ENCODE measurements around the gene STAG1. TPM values are rescaled to one million over a fixed set of nuclear protein-coding genes. Genes with fewer than 3 reads are reported as not detected.

Gene STAG1
- total and polyA plus RNA-seq, 9 of the 15 experiments (the other 6 are each of a cell fraction or from before 2014, with no cell fraction given) = 2.7 to 17.7 (median 8.8) TPM

GRCh38 chr3:136577791-136578190 lies 174.4 kb downstream of the STAG1 start (continued):
- 0 out of 6 replicates have a peak, but pooled peaks of 1 of the 3 experiments have one; percentile 20 for TF ChIP-seq CTCF (IDR thresholded peaks at IDR 0.05 in 2 of 3, conservative IDR thresholded peaks at IDR 0.05 in 1 of 3; ENCODE audit: insufficient read depth in 2 of 3, low read depth in 1 of 3, low read length in 3 of 3)
- TF ChIP-seq RBM17 (IDR thresholded peaks at IDR 0.05; ENCODE audit: borderline replicate concordance, low read depth, low read length) = no peak
- TF ChIP-seq MTA2 (IDR thresholded peaks at IDR 0.05; ENCODE audit: low read depth) = peak; percentile 82
- TF ChIP-seq FOXM1 (IDR thresholded peaks at IDR 0.05; ENCODE audit: low read depth) = peak; percentile 63; the same call in 1 of the 2 replicates
- no peak for TF ChIP-seq FOXM1 (CRISPR knock-in tag; IDR thresholded peaks at IDR 0.05; ENCODE audit: low read depth)
- no peak for TF ChIP-seq CREB3L1 (IDR thresholded peaks at IDR 0.05; ENCODE audit: borderline replicate concordance, low read depth)
- TF ChIP-seq KHSRP (IDR thresholded peaks at IDR 0.05) = no peak
- no peak for TF ChIP-seq POLR2A (conservative IDR thresholded peaks at IDR 0.05)
- no peak for TF ChIP-seq THAP12 (CRISPR knock-in tag; IDR thresholded peaks at IDR 0.05)
- TF ChIP-seq HINFP (tag; conservative IDR thresholded peaks at IDR 0.05; ENCODE audit: low read depth) = no peak
- TF ChIP-seq POU5F1 (IDR thresholded peaks at IDR 0.05; ENCODE audit: borderline replicate concordance, low read depth, low read length, partially characterized antibody) = no peak
- no peak for TF ChIP-seq ZNF778 (CRISPR knock-in tag; IDR thresholded peaks at IDR 0.05)
- no peak for TF ChIP-seq HNRNPUL1 (IDR thresholded peaks at IDR 0.05; ENCODE audit: low read length)
- TF ChIP-seq CBX2 (IDR thresholded peaks at IDR 0.05; ENCODE audit: insufficient read depth, low read length, poor library complexity, severe bottlenecking) = no peak
- TF ChIP-seq, protein P1, sequence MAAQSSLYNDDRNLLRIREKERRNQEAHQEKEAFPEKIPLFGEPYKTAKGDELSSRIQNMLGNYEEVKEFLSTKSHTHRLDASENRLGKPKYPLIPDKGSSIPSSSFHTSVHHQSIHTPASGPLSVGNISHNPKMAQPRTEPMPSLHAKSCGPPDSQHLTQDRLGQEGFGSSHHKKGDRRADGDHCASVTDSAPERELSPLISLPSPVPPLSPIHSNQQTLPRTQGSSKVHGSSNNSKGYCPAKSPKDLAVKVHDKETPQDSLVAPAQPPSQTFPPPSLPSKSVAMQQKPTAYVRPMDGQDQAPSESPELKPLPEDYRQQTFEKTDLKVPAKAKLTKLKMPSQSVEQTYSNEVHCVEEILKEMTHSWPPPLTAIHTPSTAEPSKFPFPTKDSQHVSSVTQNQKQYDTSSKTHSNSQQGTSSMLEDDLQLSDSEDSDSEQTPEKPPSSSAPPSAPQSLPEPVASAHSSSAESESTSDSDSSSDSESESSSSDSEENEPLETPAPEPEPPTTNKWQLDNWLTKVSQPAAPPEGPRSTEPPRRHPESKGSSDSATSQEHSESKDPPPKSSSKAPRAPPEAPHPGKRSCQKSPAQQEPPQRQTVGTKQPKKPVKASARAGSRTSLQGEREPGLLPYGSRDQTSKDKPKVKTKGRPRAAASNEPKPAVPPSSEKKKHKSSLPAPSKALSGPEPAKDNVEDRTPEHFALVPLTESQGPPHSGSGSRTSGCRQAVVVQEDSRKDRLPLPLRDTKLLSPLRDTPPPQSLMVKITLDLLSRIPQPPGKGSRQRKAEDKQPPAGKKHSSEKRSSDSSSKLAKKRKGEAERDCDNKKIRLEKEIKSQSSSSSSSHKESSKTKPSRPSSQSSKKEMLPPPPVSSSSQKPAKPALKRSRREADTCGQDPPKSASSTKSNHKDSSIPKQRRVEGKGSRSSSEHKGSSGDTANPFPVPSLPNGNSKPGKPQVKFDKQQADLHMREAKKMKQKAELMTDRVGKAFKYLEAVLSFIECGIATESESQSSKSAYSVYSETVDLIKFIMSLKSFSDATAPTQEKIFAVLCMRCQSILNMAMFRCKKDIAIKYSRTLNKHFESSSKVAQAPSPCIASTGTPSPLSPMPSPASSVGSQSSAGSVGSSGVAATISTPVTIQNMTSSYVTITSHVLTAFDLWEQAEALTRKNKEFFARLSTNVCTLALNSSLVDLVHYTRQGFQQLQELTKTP (IDR thresholded peaks at IDR 0.05; ENCODE audit: low read depth in 1 of 2, partially characterized antibody in 2 of 2) = no peak
- no peak for TF ChIP-seq ZNF23 (CRISPR knock-in tag; IDR thresholded peaks at IDR 0.05)

Measured in K562 (cell line).